ENCODE results near the gene KIAA1217.

Gene KIAA1217

DNA sequence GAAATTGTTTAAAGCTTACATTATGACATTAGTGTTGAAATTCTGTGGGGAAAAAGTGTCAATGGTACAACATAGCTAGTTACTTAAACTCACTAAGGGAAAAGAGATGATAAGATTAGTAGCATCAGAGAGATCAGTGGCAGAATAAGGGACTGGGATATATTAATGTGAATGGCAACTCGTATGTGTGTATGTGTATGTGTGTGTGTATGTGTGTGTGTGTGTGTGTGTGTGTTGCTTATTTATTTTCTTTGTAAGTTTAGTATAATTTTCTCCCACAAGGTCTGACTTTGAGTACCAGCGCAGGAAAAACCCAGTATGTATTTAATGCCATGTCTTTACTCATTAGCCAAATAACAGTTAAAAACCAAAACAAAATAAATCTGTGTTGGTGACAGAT, 258.7 kb downstream of the KIAA1217 start:
- Histone ChIP-seq H3K27ac (peak overlapping the region; percentile 97), H3K4me3 (ENCODE audit: low read depth, low read length) (peak overlapping the region; percentile 20), H3K4me1 (peaks cover 63% of the 10 kb centered on the region), H3K9ac (no peak overlapping the region), H3K9me3 (ENCODE audit: control insufficient read depth, low read length) (no peaks in the 10 kb centered on the region), H3K79me2 (peaks cover 8% of the 10 kb centered on the region), H3K4me2 (ENCODE audit: low read length) (peak overlapping the region; percentile 37), H2AFZ (no peak overlapping the region), H3K27me3 (ENCODE audit: control insufficient read depth, insufficient read depth, low read length) (no peaks in the 10 kb centered on the region), H3K36me3 (ENCODE audit: control insufficient read depth, insufficient read depth, low read length) (no peaks in the 10 kb centered on the region)
- TF ChIP-seq, protein P1, sequence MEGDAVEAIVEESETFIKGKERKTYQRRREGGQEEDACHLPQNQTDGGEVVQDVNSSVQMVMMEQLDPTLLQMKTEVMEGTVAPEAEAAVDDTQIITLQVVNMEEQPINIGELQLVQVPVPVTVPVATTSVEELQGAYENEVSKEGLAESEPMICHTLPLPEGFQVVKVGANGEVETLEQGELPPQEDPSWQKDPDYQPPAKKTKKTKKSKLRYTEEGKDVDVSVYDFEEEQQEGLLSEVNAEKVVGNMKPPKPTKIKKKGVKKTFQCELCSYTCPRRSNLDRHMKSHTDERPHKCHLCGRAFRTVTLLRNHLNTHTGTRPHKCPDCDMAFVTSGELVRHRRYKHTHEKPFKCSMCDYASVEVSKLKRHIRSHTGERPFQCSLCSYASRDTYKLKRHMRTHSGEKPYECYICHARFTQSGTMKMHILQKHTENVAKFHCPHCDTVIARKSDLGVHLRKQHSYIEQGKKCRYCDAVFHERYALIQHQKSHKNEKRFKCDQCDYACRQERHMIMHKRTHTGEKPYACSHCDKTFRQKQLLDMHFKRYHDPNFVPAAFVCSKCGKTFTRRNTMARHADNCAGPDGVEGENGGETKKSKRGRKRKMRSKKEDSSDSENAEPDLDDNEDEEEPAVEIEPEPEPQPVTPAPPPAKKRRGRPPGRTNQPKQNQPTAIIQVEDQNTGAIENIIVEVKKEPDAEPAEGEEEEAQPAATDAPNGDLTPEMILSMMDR (IDR thresholded peaks at IDR 0.05) = no peak

DNA sequence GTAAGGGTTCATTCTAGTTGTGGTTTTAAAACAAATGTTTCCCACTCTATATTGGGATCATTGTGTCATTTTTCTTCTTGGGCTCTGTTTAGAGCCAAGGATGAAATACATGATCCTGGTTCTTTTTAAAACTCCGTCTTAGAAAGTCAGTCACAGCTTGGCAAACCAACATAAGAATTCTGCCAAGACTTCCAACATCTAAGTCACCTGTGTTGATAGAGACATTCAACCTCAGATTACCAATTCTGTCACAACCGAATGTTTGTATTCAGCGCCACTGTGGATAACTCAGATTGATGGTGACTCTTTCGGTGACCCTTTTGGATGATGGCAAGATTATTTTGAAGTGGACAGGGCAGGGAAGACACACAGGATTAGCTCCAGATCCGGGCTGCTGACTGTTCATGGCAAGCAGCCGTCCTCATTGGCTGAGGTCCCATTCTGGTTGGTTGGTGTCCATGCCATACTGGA, 259.4 kb downstream of the KIAA1217 start:
- Histone ChIP-seq H3K9ac (no peak overlapping the region), H3K4me3 (ENCODE audit: low read depth, low read length) (peak overlapping the region; percentile 6), H3K27ac (peak overlapping the region; percentile 97), H3K79me2 (peaks cover 8% of the 10 kb centered on the region), H2AFZ (no peak overlapping the region), H3K36me3 (ENCODE audit: control insufficient read depth, insufficient read depth, low read length) (no peaks in the 10 kb centered on the region), H3K4me2 (ENCODE audit: low read length) (peak overlapping the region; percentile 37), H3K27me3 (ENCODE audit: control insufficient read depth, insufficient read depth, low read length) (no peaks in the 10 kb centered on the region), H3K9me3 (ENCODE audit: control insufficient read depth, low read length) (no peaks in the 10 kb centered on the region), H3K4me1 (peaks cover 56% of the 10 kb centered on the region)
- TF ChIP-seq, protein P1 (IDR thresholded peaks at IDR 0.05) = no peak

DNA sequence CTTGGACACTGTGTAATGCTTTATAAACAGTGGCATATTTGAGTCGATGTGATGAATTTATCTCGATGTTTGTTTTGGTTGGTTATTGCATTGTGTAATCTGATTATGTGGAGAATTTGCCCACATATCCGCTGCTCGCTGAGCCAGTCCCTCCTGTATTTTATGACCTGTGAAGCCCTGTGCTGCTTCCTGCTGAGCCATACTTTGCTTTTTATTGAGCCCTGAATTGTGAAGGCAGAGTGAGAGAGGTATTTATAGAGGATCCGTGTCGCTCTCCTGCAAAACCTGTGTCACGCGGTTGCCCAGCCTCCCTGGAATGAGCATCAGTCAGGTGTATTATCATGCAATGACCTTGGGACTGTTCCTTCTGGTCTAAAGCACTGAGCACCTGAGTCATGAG, 261.1 kb downstream of the KIAA1217 start:
- Histone ChIP-seq H3K79me2 (peaks cover 3% of the 10 kb centered on the region), H3K9ac (no peak overlapping the region), H3K9me3 (ENCODE audit: control insufficient read depth, low read length) (no peaks in the 10 kb centered on the region), H3K4me1 (peaks cover 50% of the 10 kb centered on the region), H2AFZ (no peak overlapping the region), H3K4me3 (ENCODE audit: low read depth, low read length) (peak overlapping the region; percentile 23), H3K36me3 (ENCODE audit: control insufficient read depth, insufficient read depth, low read length) (no peaks in the 10 kb centered on the region), H3K27me3 (ENCODE audit: control insufficient read depth, insufficient read depth, low read length) (no peaks in the 10 kb centered on the region), H3K27ac (peak overlapping the region; percentile 97), H3K4me2 (ENCODE audit: low read length) (peak overlapping the region; percentile 3)
- TF ChIP-seq, protein P1 (IDR thresholded peaks at IDR 0.05) = no peak

DNA sequence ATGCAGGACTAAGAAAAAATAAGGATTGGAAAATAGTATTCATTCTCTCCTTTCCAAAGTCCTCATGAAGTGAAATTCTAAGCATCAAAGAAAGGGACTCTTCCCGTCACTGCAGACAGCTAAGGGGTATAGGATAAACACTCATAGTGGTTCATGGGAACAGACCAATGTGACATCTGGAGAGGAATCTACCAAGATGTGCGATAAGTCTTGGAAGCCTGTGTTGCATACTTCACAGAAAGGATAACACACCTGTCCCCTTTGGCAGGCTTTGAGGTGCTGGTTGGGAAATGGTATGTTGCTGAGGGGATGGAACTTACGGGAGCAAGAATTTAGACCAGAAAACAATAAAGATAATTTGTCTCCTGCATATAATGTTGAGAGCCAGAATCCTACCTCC, 266.7 kb downstream of the KIAA1217 start:
- Histone ChIP-seq H3K9me3 (ENCODE audit: control insufficient read depth, low read length) (no peaks in the 10 kb centered on the region), H3K4me3 (ENCODE audit: low read depth, low read length) (no peak overlapping the region), H3K9ac (no peak overlapping the region), H3K4me1 (peaks cover 20% of the 10 kb centered on the region), H3K27ac (no peak overlapping the region), H3K36me3 (ENCODE audit: control insufficient read depth, insufficient read depth, low read length) (no peaks in the 10 kb centered on the region), H3K4me2 (ENCODE audit: low read length) (no peak overlapping the region), H2AFZ (no peak overlapping the region), H3K79me2 (peaks cover 32% of the 10 kb centered on the region), H3K27me3 (ENCODE audit: control insufficient read depth, insufficient read depth, low read length) (no peaks in the 10 kb centered on the region)
- TF ChIP-seq, protein P1 (IDR thresholded peaks at IDR 0.05) = no peak
